ENCODE measurements around the gene SOX5.

Gene SOX5

DNA sequence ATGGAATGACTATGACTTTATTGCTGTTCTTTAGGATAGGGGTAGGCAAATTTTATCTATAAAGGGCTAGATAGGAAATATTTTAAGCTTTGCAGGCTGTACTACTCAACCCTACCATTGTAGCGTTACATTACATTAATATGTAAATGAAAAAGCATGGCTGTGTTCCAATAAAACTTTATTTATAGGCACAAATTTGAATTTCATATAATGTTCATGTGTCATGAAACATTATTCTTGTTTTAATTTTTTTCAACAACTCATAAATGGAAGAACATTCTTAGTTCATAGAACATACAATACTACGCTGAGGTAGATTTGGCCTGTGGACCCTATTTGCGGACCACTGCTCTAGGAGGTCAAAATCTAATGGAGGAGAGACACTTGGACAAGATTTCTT is 133.7 kb downstream of the SOX5 start:
- H2AFZ ChIP-seq (ENCODE audit: low read depth, low read length) = no peak overlapping the region
- no peak overlapping the region for H3K4me3 ChIP-seq (ENCODE audit: low read length)
- no peaks in the 10 kb centered on the region for H3K36me3 ChIP-seq (ENCODE audit: insufficient read depth, low read length)
- peaks cover 2% of the 10 kb centered on the region for H3K4me1 ChIP-seq (ENCODE audit: insufficient read depth, low read length)
- H3K9me3 ChIP-seq (ENCODE audit: low read length) = no peaks in the 10 kb centered on the region
- no peaks in the 10 kb centered on the region for H3K27me3 ChIP-seq (ENCODE audit: insufficient read depth, low read length)

DNA sequence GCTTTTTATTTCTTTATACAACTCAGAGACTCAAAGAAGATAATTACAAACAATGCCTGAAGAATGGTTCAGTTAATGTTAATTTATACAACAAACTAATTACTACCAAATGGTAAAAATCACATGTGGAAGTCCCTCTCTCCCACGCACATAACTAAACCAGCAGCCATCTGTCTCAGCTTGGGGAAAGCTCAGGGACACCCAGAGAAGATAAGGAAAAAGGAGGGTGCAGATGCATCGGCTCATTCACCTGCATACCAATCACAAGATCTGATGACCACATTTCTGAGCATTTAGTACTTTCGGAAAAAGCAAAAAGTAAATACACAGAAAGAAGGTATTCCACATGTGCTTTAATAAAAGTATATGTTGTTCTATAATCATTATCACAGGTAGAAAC is 136.3 kb downstream of the SOX5 start:
- Histone ChIP-seq H3K4me1 (ENCODE audit: insufficient read depth, low read length) (peaks cover 7% of the 10 kb centered on the region), H3K36me3 (ENCODE audit: insufficient read depth, low read length) (no peaks in the 10 kb centered on the region), H3K27me3 (ENCODE audit: insufficient read depth, low read length) (no peaks in the 10 kb centered on the region), H2AFZ (ENCODE audit: low read depth, low read length) (no peak overlapping the region), H3K4me3 (ENCODE audit: low read length) (no peak overlapping the region), H3K9me3 (ENCODE audit: low read length) (no peaks in the 10 kb centered on the region)

- Histone ChIP-seq H3K4me3 (ENCODE audit: low read length) (no peak overlapping the region), H3K4me1 (ENCODE audit: insufficient read depth, low read length) (peaks cover 7% of the 10 kb centered on the region), H3K27me3 (ENCODE audit: insufficient read depth, low read length) (no peaks in the 10 kb centered on the region), H3K36me3 (ENCODE audit: insufficient read depth, low read length) (peaks cover 3% of the 10 kb centered on the region), H3K9me3 (ENCODE audit: low read length) (no peaks in the 10 kb centered on the region), H2AFZ (ENCODE audit: low read depth, low read length) (no peak overlapping the region)
Measured at GRCh38 chr12:23810329-23810902, 139.1 kb downstream of the SOX5 start.

- Histone ChIP-seq H3K9me3 (ENCODE audit: low read length) (no peaks in the 10 kb centered on the region), H3K4me3 (ENCODE audit: low read length) (no peak overlapping the region), H3K4me1 (ENCODE audit: insufficient read depth, low read length) (peaks cover 3% of the 10 kb centered on the region), H2AFZ (ENCODE audit: low read depth, low read length) (no peak overlapping the region), H3K27me3 (ENCODE audit: insufficient read depth, low read length) (no peaks in the 10 kb centered on the region), H3K36me3 (ENCODE audit: insufficient read depth, low read length) (peaks cover 3% of the 10 kb centered on the region)
Measured at GRCh38 chr12:23803540-23803939, 145.9 kb downstream of the SOX5 start.

- H3K4me1 ChIP-seq (ENCODE audit: insufficient read depth, low read length) = no peaks in the 10 kb centered on the region
- no peaks in the 10 kb centered on the region for H3K27me3 ChIP-seq (ENCODE audit: insufficient read depth, low read length)
- no peaks in the 10 kb centered on the region for H3K36me3 ChIP-seq (ENCODE audit: insufficient read depth, low read length)
- H3K4me3 ChIP-seq (ENCODE audit: low read length) = no peak overlapping the region
- no peak overlapping the region for H2AFZ ChIP-seq (ENCODE audit: low read depth, low read length)
- no peaks in the 10 kb centered on the region for H3K9me3 ChIP-seq (ENCODE audit: low read length)
Measured at GRCh38 chr12:23795494-23795893, 154.0 kb downstream of the SOX5 start.

DNA sequence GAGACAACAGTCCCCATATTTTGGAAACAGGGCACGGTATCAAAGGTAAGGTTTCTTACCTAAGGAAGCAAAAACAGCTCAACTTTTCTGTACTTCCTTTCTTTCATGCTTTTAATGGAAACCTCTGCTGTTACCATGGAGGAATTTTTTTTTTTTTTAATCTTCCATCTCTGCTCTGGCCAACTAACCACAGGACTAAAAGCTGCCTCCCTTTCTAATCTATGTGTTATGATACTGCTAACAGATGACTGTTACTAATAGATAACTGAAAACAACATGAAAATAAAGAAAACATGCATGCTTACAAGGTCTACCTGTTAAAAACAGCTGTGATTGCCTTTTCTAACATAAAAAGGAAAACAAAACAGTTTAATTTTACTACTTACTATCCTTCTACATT is 168.4 kb downstream of the SOX5 start:
- H3K4me3 ChIP-seq (ENCODE audit: low read length) = no peak overlapping the region
- H3K4me1 ChIP-seq (ENCODE audit: insufficient read depth, low read length) = no peaks in the 10 kb centered on the region
- no peaks in the 10 kb centered on the region for H3K27me3 ChIP-seq (ENCODE audit: insufficient read depth, low read length)
- H3K9me3 ChIP-seq (ENCODE audit: low read length) = peaks cover 4% of the 10 kb centered on the region
- H2AFZ ChIP-seq (ENCODE audit: low read depth, low read length) = no peak overlapping the region
- H3K36me3 ChIP-seq (ENCODE audit: insufficient read depth, low read length) = no peaks in the 10 kb centered on the region

- H3K4me1 ChIP-seq (ENCODE audit: insufficient read depth, low read length) = no peaks in the 10 kb centered on the region
- peaks cover 4% of the 10 kb centered on the region for H3K9me3 ChIP-seq (ENCODE audit: low read length)
- no peak overlapping the region for H2AFZ ChIP-seq (ENCODE audit: low read depth, low read length)
- H3K4me3 ChIP-seq (ENCODE audit: low read length) = no peak overlapping the region
- H3K27me3 ChIP-seq (ENCODE audit: insufficient read depth, low read length) = no peaks in the 10 kb centered on the region
- H3K36me3 ChIP-seq (ENCODE audit: insufficient read depth, low read length) = no peaks in the 10 kb centered on the region
Measured at GRCh38 chr12:23775208-23775607, 174.3 kb downstream of the SOX5 start.

DNA sequence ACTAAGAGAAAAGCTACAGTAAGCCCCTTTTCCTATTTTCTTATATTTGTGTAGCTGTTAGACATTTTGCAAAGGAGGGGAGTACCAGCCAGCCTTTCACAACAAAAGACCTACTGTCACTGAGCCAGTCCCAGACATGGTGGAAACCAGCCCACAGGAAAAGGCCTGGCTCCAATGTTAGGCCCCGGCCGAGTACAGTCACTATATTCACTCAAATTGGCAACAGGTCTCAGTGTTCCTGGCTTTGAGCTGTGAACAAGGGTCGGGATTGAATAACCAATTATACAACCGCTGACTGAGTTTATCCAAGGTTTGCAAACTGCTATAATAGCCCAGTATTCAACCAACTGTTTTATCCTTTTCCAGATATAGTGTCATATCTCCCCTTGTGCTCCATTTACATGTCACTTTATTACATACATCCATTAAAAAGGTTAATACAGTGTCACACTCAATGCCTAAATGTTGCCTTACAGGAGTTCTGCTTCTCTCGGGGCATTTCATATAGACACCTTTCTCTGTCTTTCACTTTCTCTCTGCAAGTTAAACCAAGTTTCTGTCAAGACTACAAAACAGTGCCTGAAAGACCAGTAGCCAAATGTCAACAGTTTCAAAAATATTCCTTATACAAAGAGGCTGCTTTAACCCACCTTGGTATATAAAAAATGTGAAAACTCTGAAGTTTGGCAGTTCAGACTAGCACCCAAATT is 178.1 kb downstream of the SOX5 start:
- no peaks in the 10 kb centered on the region for H3K4me1 ChIP-seq (ENCODE audit: insufficient read depth, low read length)
- H3K27me3 ChIP-seq (ENCODE audit: insufficient read depth, low read length) = no peaks in the 10 kb centered on the region
- no peaks in the 10 kb centered on the region for H3K36me3 ChIP-seq (ENCODE audit: insufficient read depth, low read length)
- no peak overlapping the region for H3K4me3 ChIP-seq (ENCODE audit: low read length)
- H2AFZ ChIP-seq (ENCODE audit: low read depth, low read length) = no peak overlapping the region
- H3K9me3 ChIP-seq (ENCODE audit: low read length) = peaks cover under 1% of the 10 kb centered on the region

GRCh38 chr12:23770202-23770938 is 179.1 kb downstream of the SOX5 start:
- H3K4me3 ChIP-seq (ENCODE audit: low read length) = no peak overlapping the region
- no peaks in the 10 kb centered on the region for H3K27me3 ChIP-seq (ENCODE audit: insufficient read depth, low read length)
- H2AFZ ChIP-seq (ENCODE audit: low read depth, low read length) = no peak overlapping the region
- H3K36me3 ChIP-seq (ENCODE audit: insufficient read depth, low read length) = no peaks in the 10 kb centered on the region
- no peaks in the 10 kb centered on the region for H3K9me3 ChIP-seq (ENCODE audit: low read length)
- H3K4me1 ChIP-seq (ENCODE audit: insufficient read depth, low read length) = no peaks in the 10 kb centered on the region

- Histone ChIP-seq H2AFZ (ENCODE audit: low read depth, low read length) (no peak overlapping the region), H3K4me1 (ENCODE audit: insufficient read depth, low read length) (no peaks in the 10 kb centered on the region), H3K9me3 (ENCODE audit: low read length) (no peaks in the 10 kb centered on the region), H3K4me3 (ENCODE audit: low read length) (no peak overlapping the region), H3K36me3 (ENCODE audit: insufficient read depth, low read length) (no peaks in the 10 kb centered on the region), H3K27me3 (ENCODE audit: insufficient read depth, low read length) (no peaks in the 10 kb centered on the region)
Measured at GRCh38 chr12:23767834-23768233, 181.6 kb downstream of the SOX5 start.

- no peak overlapping the region for H2AFZ ChIP-seq (ENCODE audit: low read depth, low read length)
- H3K27me3 ChIP-seq (ENCODE audit: insufficient read depth, low read length) = no peaks in the 10 kb centered on the region
- H3K4me1 ChIP-seq (ENCODE audit: insufficient read depth, low read length) = peaks cover 2% of the 10 kb centered on the region
- H3K36me3 ChIP-seq (ENCODE audit: insufficient read depth, low read length) = no peaks in the 10 kb centered on the region
- H3K9me3 ChIP-seq (ENCODE audit: low read length) = no peaks in the 10 kb centered on the region
- H3K4me3 ChIP-seq (ENCODE audit: low read length) = no peak overlapping the region
Measured at GRCh38 chr12:23763724-23764123, 185.7 kb downstream of the SOX5 start.

DNA sequence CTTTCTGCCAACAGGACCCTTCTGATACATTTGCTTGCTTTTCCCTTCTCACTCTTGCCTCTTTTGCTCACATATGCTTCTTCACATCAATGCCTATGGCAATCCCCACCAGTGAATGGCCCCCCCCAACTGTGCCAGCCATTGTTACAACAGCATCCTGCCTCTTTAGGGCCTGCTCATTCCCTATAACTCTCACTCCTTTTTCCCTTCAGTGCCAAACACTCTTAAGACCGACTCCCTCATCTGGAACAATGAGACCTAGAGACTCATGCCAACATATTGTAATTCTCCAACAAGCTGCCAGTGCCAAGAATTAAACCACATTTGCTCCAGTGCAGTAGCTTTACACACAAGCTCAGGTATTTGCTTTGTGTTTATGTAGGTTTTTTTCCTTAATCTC is 189.0 kb downstream of the SOX5 start:
- Histone ChIP-seq H3K4me3 (ENCODE audit: low read length) (no peak overlapping the region), H3K9me3 (ENCODE audit: low read length) (no peaks in the 10 kb centered on the region), H2AFZ (ENCODE audit: low read depth, low read length) (no peak overlapping the region), H3K4me1 (ENCODE audit: insufficient read depth, low read length) (peaks cover 35% of the 10 kb centered on the region), H3K27me3 (ENCODE audit: insufficient read depth, low read length) (no peaks in the 10 kb centered on the region), H3K36me3 (ENCODE audit: insufficient read depth, low read length) (no peaks in the 10 kb centered on the region)

- Histone ChIP-seq H3K36me3 (ENCODE audit: insufficient read depth, low read length) (no peaks in the 10 kb centered on the region), H3K4me3 (ENCODE audit: low read length) (no peak overlapping the region), H3K4me1 (ENCODE audit: insufficient read depth, low read length) (peaks cover 53% of the 10 kb centered on the region)
Measured at GRCh38 chr12:23758608-23759007, 190.9 kb downstream of the SOX5 start.

More at GRCh38 chr12:23758608-23759007, 190.9 kb downstream of the SOX5 start:
- H3K9me3 ChIP-seq (ENCODE audit: low read length) = no peaks in the 10 kb centered on the region
- no peak overlapping the region for H2AFZ ChIP-seq (ENCODE audit: low read depth, low read length)
- H3K27me3 ChIP-seq (ENCODE audit: insufficient read depth, low read length) = no peaks in the 10 kb centered on the region
